GM21423 (cell line): ENCODE data around the gene ATXN7L1.
"Not testable (repeated sequence)": the region's sequence is repeated elsewhere in the genome, so short reads cannot be mapped to it uniquely, and the experiment has no call there.

Experiments
- ATAC-seq: cut with Tn5 transposase; IDR thresholded peaks from one replicate; pipeline ENCODE4 v1.9.1; 2021; ENCODE audit warnings: mild to moderate bottlenecking, moderate library complexity; ENCODE audit not compliant: unreplicated experiment

ATXN7L1 gene

GRCh38 chr7:105894131-105894530 is 17.7 kb upstream of the ATXN7L1 start:
- no peak for ATAC-seq

DNA sequence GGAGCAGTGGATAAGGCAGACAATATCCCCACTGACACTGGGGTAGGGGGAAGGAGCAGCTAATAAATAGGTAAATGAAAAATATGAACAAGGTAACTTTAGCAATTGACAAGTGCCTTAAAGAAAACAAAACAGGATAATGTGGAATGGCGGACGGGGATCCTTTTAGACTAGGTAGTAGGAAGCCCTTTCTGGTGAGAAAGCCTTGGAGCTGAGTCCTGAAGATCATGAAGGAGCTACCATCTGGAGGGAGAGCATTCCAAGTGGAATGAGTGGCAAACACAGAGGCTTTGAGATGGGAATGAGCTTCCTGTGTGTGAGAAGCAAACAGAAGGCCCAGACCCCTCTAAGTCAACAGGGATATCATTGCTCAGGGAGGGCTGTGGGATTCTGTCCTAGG is 16.0 kb upstream of the ATXN7L1 start:
- ATAC-seq, result no peak

DNA sequence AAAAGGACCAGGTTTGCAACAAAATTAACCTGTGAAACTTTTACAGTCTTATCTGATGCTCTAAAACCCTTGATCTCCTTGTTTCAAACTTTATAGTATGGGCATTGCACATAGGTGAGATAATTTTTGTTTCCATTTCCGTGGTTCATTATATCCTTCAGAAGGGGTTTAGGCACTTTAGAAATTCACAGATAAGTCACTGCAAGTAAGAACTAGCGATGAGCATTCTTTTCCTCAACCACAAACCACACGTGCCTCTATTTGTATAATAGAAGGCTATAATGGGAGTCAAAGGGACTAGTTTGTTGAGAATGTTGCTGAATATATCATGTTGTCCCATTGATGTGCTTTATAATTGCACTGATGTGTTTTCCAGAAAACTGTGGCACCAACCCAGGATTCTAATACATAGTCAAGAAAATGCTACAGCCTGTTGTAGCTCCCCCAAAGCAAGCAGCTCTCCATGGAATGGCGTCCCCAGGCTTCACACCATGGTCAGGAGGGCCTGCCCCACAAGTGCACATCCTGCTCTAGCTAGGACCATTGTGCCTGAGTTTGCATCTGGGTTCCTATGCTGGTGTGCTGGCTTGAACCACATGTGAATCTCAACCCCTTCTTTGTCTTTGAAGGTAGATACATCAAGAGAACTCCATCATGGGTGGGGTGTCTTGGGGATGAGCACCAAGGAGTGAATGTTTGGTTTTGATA is 14.0 kb upstream of the ATXN7L1 start:
- no peak for ATAC-seq

DNA sequence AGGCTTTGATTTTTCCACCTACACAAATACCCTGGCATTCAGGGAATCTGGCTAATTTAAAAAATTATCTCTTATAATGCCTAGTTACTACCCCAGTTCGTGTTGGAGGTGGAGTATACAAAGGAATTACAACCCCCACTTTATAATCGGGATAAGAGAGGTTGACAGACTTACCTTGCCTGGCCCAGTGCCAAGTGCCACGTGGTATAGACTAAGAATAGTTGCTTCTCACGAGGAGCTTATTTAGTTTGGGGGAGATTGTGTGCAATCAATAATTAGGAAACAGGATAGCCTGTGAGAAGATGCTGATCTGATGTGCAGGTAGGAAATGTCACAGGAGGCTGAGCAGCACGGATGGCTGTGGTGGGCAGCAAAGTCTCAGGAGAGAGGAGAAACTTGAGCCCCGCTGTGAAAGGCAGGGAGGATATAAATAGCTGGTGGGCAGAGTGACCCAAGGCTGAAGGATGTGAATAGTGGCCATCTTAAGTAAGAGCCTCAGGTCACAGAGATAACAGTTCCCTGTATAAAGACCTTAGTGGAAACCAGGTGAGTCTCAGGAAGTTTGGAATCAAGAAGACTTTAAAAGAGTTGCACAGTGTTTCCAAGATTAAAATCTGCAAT is 11.3 kb upstream of the ATXN7L1 start:
- ATAC-seq, result no peak

DNA sequence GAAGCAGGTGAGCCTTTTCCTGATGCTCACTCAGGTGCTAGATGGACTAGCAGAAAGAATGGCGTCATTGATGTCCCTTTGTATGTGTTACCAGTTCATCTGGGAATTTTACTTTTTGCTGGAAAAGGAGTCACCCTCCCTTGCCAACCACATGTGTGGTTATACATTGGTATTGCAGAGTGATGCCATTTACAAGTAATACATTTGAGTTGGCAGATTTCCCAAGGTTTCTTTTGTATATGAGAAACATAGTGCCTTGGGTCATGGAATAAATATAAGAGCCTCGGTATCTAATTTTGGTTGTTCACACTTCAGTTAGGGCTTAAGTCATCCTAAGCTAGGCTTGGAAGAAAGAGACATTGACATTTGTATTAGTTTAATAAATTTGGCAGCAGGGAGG is 10.4 kb upstream of the ATXN7L1 start:
- no peak for ATAC-seq

- no peak for ATAC-seq
Observed at GRCh38 chr7:105885387-105886111, 9.2 kb upstream of the ATXN7L1 start.

DNA sequence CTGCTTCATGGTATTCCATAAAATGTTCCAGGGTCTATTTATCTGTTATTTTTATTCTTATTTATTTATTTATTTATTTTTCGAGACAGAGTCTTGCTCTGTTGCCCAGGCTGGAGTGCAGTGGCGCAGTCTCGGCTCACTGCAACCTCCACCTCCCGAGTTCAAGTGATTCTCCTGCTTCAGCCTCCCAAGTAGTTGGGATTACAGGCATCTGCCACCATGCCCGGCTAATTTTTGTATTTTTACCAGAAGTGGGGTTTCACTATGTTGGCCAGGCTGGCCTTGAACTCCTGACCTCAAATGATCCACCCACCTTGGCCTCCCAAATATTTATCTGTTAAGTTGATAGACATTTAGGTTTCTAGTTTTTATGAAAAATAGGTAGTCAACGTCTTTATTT is 6.8 kb upstream of the ATXN7L1 start:
- not testable (repeated sequence) for ATAC-seq

GRCh38 chr7:105881439-105881838 is 5.0 kb upstream of the ATXN7L1 start:
- no peak for ATAC-seq

GRCh38 chr7:105880571-105881330 is 4.4 kb upstream of the ATXN7L1 start:
- ATAC-seq, result no peak

DNA sequence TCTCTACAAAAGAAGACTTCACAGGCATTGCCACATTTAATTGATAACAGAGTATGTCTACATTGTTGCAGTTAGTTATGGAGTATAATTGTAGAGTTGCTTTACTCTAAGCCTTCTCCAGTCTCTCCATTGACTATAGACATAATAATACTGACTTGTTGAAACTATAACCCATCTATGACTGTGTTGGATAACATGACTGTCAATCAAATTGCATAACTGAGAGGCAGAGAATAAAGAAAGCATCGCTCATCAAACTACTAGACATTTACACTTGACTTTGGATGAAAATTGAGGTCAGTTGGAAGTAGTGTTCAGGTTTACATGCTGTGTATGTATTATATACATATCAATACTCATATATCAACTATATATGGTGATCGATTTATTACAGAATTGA is 3.4 kb upstream of the ATXN7L1 start:
- ATAC-seq, result no peak

GRCh38 chr7:105878746-105879605 is 2.6 kb upstream of the ATXN7L1 start:
- ATAC-seq, result no peak

GRCh38 chr7:105877736-105878135 is 1.3 kb upstream of the ATXN7L1 start:
- ATAC-seq, result no peak

GRCh38 chr7:105876964-105877601 is 684 bp upstream of the ATXN7L1 start:
- ATAC-seq, result no peak

GRCh38 chr7:105875505-105875904 is 894 bp downstream of the ATXN7L1 start:
- no peak for ATAC-seq

DNA sequence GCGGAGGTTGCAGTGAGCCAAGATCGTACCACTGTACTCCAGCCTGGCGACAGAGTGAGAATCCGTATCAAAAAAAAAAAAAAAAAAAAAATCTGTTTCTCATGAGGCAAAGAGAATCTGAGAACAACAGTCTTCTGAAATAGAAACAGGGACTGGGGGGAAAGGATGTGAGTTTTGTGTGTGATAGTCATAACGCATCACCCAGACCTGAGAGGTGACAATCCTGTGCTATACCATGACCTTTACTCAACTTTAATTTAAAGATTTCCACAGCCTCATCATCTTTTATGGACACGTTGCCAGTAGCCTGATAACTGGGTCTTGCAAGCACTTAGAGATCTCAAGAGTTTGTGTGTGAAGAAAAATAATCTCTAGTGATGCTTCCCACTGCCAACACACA is 2.3 kb downstream of the ATXN7L1 start:
- no peak for ATAC-seq

DNA sequence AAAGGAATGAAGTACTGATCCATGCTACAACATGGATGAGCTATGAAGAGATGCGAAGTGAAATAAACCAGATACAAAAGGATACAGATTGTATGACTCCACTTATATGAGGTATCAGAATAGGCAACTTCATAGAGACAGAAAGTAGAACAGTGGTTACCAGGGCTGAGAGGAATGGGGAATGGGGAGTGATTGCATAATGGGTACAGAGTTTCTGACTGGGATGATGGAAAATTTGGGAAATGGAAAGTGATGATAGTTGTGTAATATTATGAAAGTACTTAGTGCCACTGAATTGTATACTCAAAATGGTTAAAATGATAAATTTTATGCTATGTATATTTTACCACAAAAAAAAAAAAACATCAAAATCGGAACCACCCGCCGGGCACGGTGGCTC is 3.9 kb downstream of the ATXN7L1 start:
- ATAC-seq, result no peak

GRCh38 chr7:105871142-105871541 is 5.3 kb downstream of the ATXN7L1 start:
- no peak for ATAC-seq

DNA sequence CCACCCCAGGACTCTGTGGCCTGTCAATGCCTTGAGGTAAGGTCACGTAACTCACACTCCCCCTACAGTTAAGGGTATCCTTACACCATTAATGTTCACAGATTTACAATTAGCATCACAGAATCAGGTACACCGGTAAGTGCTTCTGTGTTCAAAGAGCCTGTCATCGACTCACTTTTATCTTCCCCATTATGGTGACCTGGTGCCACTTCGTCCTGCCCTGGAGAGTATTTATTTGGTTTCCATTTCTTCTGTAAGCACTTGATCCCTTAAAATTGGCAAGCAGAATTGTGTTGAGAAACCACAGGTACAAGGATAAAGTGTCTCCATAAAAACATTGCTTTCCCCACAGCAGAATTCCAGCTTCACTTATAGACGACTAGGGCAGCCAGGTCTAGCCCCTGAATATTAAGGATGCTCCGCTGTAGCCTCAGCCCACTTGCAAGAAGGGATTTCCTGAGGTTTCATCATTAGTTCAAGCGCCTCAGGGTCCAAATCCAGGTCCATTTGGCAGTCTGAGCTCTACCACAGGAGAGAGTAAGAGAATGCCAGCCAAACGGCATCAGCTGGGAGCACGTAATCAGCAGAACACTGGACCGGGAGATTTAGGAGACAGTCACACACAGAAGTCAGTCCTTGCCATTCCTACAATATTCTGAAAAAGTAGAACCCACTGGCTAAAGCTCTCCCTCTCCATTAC is 10.1 kb downstream of the ATXN7L1 start:
- ATAC-seq, result no peak

DNA sequence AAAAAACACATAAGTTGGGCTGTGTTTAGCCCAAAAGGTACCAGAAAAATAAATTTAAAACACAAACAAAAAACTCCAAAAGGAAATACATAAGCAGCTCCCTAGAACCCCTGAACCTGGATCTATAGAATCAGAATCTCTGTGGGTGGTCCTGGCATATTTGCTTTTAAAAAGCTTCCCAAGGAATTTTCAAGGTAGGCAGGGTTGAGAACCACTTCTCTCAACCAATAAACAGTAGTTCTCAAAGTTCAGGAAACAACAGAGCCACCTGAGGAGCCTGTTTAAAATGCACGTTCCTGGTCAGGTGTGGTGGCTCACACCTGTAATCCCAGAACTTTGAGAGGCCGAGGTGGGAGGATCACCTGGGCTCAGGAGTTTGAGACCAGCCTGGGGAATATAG is 12.5 kb downstream of the ATXN7L1 start:
- ATAC-seq, result no peak
